Keratinocyte (primary cell): ENCODE measurements around the gene ABHD4. TPM values are rescaled to one million over a fixed set of nuclear protein-coding genes. Genes with fewer than 3 reads are reported as not detected.

Experiments
- DNase-seq: peaks from one replicate; pipeline ENCODE4 v3.0.0-alpha.2; 2011; ENCODE audit warnings: low read depth, missing footprints, low spot score
- FAIRE-seq: peaks from 2 replicates; lab custom pipeline; 2011; peaks lifted over from hg19 to GRCh38; lab: Jason Lieb, UNC
- H2AFZ ChIP-seq: 2 replicates; pipeline ENCODE4 v1.6.0; 2012; ENCODE audit warnings: low read length, control low read depth, inconsistent platforms; ENCODE audit not compliant: control insufficient read depth
- H3K27ac ChIP-seq: 2 replicates; pipeline ENCODE4 v1.5.1; 2011; ENCODE audit warnings: low read length; ENCODE audit not compliant: control insufficient read depth, insufficient read depth
- H3K27me3 ChIP-seq: 3 replicates; pipeline ENCODE4 v1.6.0; 2011; ENCODE audit warnings: low read length; ENCODE audit not compliant: control insufficient read depth, insufficient read depth; ENCODE audit errors: extremely low read depth
- H3K36me3 ChIP-seq, 2 experiments: 2 replicates in 1 of 2; 3 replicates in 1 of 2; pipeline ENCODE4 v1.5.1; 2011; ENCODE audit warnings: low read length in 2 of 2, mild to moderate bottlenecking in 1 of 2; ENCODE audit not compliant: control insufficient read depth in 2 of 2, insufficient read depth in 2 of 2; ENCODE audit errors: extremely low read depth in 1 of 2
- H3K4me1 ChIP-seq: 3 replicates; pipeline ENCODE4 v1.5.1; 2011; ENCODE audit warnings: low read length; ENCODE audit not compliant: control insufficient read depth, insufficient read depth; ENCODE audit errors: extremely low read depth
- H3K4me2 ChIP-seq: 3 replicates; pipeline ENCODE4 v1.6.0; 2011; ENCODE audit warnings: low read depth, low read length; ENCODE audit not compliant: control insufficient read depth, insufficient read depth; ENCODE audit errors: extremely low read depth
- H3K4me3 ChIP-seq, 3 experiments: fragments of 200-600 bp in 1 of 3; sonication (generic) in 1 of 3; 2 replicates in 2 of 3; 3 replicates in 1 of 3; pipeline ENCODE4 v1.5.1; 2011 to 2016; ENCODE audit warnings: low read length in 3 of 3, mild to moderate bottlenecking in 3 of 3, control low read depth in 2 of 3, inconsistent platforms in 1 of 3, low read depth in 1 of 3, mixed read lengths in 1 of 3, mixed run types in 1 of 3, moderate library complexity in 1 of 3; ENCODE audit not compliant: control insufficient read depth in 2 of 3, insufficient read depth in 2 of 3; ENCODE audit errors: extremely low read depth in 1 of 3
- H3K79me2 ChIP-seq: 2 replicates; pipeline ENCODE4 v1.6.0; 2012; ENCODE audit warnings: low read length; ENCODE audit not compliant: control insufficient read depth, insufficient read depth
- H3K9ac ChIP-seq: 3 replicates; pipeline ENCODE4 v1.6.0; 2011; ENCODE audit warnings: low read length; ENCODE audit not compliant: control insufficient read depth, insufficient read depth; ENCODE audit errors: extremely low read depth
- H3K9me1 ChIP-seq: 3 replicates; pipeline ENCODE4 v1.6.0; 2011; ENCODE audit warnings: low read length; ENCODE audit not compliant: control insufficient read depth, insufficient read depth; ENCODE audit errors: extremely low read depth
- H3K9me3 ChIP-seq: 2 replicates; pipeline ENCODE4 v1.5.1; 2012; ENCODE audit warnings: low read depth, low read length; ENCODE audit not compliant: control insufficient read depth
- H4K20me1 ChIP-seq: 3 replicates; pipeline ENCODE4 v1.6.0; 2011; ENCODE audit warnings: low read length; ENCODE audit not compliant: control insufficient read depth, insufficient read depth; ENCODE audit errors: extremely low read depth
- EZH2 ChIP-seq: IDR thresholded peaks from one replicate; pipeline ENCODE4 v1.6.1; 2012; ENCODE audit warnings: inconsistent platforms, mild to moderate bottlenecking, low read length, moderate library complexity
- dilution Hi-C: fragments of 300-500 bp; cut with MboI; formaldehyde crosslinking; loops from one replicate; pipeline ENCODE4 v1.7.0; 2020; ENCODE audit warnings: low sequenced_read_pairs; ENCODE audit not compliant: extremely low pct_ligation_motif_present
- polyA plus RNA-seq, 5 experiments: library from polyadenylated mRNA; depleted of rRNA in 3 of 5; stranded (reverse) in 3 of 5; stranded (forward) in 1 of 5; unstranded in 1 of 5; fragments of >200 nt; gene quantifications; 1 replicate in 1 of 5; 2 replicates in 3 of 5; 3 replicates in 1 of 5; pipeline versions ENCODE4 v1.2.1 to v1.2.3, GENCODE V29; 2011 to 2012; ENCODE audit warnings: missing spikeins in 2 of 5, low read depth in 1 of 5, low replicate concordance in 1 of 5
- TF ChIP-seq, protein P1 (sequence below), 3 experiments: IDR thresholded peaks in 1 of 3; conservative IDR thresholded peaks in 1 of 3; optimal IDR thresholded peaks in 1 of 3; 2 replicates in 2 of 3; 3 replicates in 1 of 3; pipeline versions ENCODE3 to v1.5.1; 2011; ENCODE audit warnings: low read length in 3 of 3, mild to moderate bottlenecking in 3 of 3, moderate library complexity in 2 of 3, control low read depth in 1 of 3, inconsistent platforms in 1 of 3; ENCODE audit not compliant: insufficient read depth in 2 of 3; ENCODE audit errors: extremely low read depth in 1 of 3

ABHD4 gene
- polyA plus RNA-seq, 1 donor (not counting 4 experiments of a cell fraction or from before 2014, with no cell fraction given) = 17.7 TPM

DNA sequence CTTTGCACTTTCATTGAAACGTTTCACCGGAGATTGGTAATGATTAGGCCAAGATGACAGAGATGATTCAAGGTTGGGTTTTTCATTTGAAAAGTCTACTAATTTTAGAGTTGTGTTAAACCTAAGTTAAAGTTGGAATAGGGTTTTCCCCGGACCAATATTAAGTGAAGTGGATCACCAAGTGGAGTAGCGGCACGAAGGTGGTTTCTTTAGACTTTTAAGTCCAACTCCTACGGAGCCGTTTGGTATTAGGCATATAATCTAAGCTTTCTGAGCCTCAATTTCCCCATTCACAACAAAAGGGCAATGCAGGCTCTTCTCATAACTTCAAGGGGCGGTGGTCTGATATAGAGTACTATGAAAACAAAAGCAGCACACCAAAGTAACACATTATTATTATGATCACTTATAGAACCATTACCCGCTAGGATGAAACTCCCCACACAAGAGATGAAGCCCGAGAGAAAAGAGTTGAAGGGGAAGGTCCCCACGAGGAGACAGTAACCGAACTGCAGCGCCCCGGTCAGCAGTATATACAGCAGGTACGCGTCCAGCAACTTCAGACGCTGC lies 9.5 kb upstream of the ABHD4 start:
- peak overlapping the region; percentile 90 for H2AFZ ChIP-seq
- no peaks in the 10 kb centered on the region for H3K9me3 ChIP-seq
- peaks cover 15% of the 10 kb centered on the region for H3K4me1 ChIP-seq
- peak overlapping the region; percentile 89 for H3K4me2 ChIP-seq
- H3K27me3 ChIP-seq = no peaks in the 10 kb centered on the region
- H3K9me1 ChIP-seq = peaks cover 2% of the 10 kb centered on the region
- H3K36me3 ChIP-seq = peaks cover 0 to 4% of the 10 kb centered on the region in 2 experiments
- H4K20me1 ChIP-seq = peaks cover 7% of the 10 kb centered on the region
- dilution Hi-C loops = no loop called here
- H3K9ac ChIP-seq = peak overlapping the region; percentile 92
- TF ChIP-seq EZH2 = no peak
- TF ChIP-seq, protein P1, sequence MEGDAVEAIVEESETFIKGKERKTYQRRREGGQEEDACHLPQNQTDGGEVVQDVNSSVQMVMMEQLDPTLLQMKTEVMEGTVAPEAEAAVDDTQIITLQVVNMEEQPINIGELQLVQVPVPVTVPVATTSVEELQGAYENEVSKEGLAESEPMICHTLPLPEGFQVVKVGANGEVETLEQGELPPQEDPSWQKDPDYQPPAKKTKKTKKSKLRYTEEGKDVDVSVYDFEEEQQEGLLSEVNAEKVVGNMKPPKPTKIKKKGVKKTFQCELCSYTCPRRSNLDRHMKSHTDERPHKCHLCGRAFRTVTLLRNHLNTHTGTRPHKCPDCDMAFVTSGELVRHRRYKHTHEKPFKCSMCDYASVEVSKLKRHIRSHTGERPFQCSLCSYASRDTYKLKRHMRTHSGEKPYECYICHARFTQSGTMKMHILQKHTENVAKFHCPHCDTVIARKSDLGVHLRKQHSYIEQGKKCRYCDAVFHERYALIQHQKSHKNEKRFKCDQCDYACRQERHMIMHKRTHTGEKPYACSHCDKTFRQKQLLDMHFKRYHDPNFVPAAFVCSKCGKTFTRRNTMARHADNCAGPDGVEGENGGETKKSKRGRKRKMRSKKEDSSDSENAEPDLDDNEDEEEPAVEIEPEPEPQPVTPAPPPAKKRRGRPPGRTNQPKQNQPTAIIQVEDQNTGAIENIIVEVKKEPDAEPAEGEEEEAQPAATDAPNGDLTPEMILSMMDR (optimal IDR thresholded peaks at IDR 0.05 in 1 of 3, IDR thresholded peaks at IDR 0.05 in 1 of 3, conservative IDR thresholded peaks at IDR 0.05 in 1 of 3; ENCODE audit: extremely low read depth in 1 of 3, insufficient read depth in 2 of 3, low read length in 3 of 3) = no peak
- no peak for FAIRE-seq
- peaks cover 51% of the 10 kb centered on the region for H3K79me2 ChIP-seq
- no peak for DNase-seq
- peak overlapping the region; percentile 77 to 96 (median 81) for H3K4me3 ChIP-seq
- H3K27ac ChIP-seq = peak overlapping the region; percentile 89

DNA sequence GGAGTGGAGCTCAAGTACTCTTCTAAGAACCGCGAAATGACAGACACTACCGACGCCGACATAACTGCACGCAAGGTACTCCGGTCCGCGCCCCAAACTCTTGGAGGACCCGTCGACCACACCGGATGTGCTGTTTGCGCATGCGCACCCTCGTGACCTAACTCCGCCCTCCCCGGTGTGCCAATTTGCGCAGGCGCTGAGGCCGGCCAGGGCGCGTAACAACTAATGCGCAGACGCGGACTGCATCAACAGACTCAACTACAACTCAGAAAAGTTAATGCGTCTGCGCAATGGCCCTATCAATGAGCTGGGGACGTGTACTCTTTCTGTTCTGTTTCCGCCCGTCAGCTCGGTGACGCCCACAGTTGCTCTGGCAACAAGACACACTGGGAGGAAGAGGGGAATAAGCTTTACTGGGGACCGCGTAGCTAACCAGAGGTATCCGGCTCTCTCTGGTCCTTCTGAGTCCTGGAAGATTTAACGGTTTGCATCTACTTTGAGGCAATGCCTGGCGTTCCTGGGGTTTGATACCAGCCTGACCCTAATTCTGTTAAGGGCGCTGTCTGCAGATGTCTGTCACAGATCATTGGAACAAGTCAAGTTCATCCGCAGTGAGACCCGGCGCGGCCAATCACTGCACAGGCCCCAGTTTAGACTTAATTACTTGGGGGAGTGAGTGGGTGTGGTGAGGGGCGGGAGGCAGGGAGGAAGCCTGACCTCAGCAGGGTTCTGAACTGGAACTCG lies 8.8 kb upstream of the ABHD4 start, which contains the start of gene DAD1:
Gene DAD1, minus strand, starts transcription at position 129 of the 744 bp plus-strand sequence. Its CDS starts 67 bp downstream, at position 62.
- dilution Hi-C loops = no loop called here
- Histone ChIP-seq H4K20me1 (peaks cover 4% of the 10 kb centered on the region), H3K9ac (peak within 1 kb of the TSS; percentile 92), H3K79me2 (peaks cover 44% of the 10 kb centered on the region), H3K27me3 (no peaks in the 10 kb centered on the region), H3K27ac (peak within 1 kb of the TSS; percentile 89), H3K9me1 (no peaks in the 10 kb centered on the region), H3K9me3 (no peaks in the 10 kb centered on the region), H2AFZ (peak within 1 kb of the TSS; percentile 90), H3K36me3 (peaks cover 0 to 4% of the 10 kb centered on the region in 2 experiments), H3K4me3 (peak within 1 kb of the TSS; percentile 77 to 96 (median 81)), H3K4me2 (peak within 1 kb of the TSS; percentile 89), H3K4me1 (peaks cover 15% of the 10 kb centered on the region)
- FAIRE-seq = peak; percentile 92
- DNase-seq = peak; percentile 99
- TF ChIP-seq, protein P1 (optimal IDR thresholded peaks at IDR 0.05 in 1 of 3, IDR thresholded peaks at IDR 0.05 in 1 of 3, conservative IDR thresholded peaks at IDR 0.05 in 1 of 3; ENCODE audit: extremely low read depth in 1 of 3, insufficient read depth in 2 of 3, low read length in 3 of 3) = no peak
- TF ChIP-seq EZH2 = no peak
